Esophagus squamous epithelium (tissue), 5 donors: ENCODE data around the gene DERA. TPM values are rescaled to one million over a fixed set of nuclear protein-coding genes. Genes with fewer than 3 reads are reported as not detected.

Experiments
- DNase-seq: peaks from one replicate; lab custom pipeline; 2025; lab: John Stamatoyannopoulos, UW
- H3K27ac ChIP-seq, 4 donors: fragments of 200-600 bp; sonication (generic); one replicate each; pipeline ENCODE4 v1.5.1; 2016 to 2019; ENCODE audit warnings: mild to moderate bottlenecking in 1 of 4
- H3K27me3 ChIP-seq, 4 donors: fragments of 200-600 bp; sonication (generic); 1 replicate in 3 of 4; 2 replicates in 1 of 4; pipeline versions ENCODE4 v1.5.1 to v1.6.0; 2017 to 2021; ENCODE audit warnings: antibody characterized with exemption in 1 of 4
- H3K36me3 ChIP-seq, 3 donors: fragments of 200-600 bp; sonication (generic); one replicate each; pipeline ENCODE4 v1.5.1; 2016 to 2019
- H3K4me1 ChIP-seq, 3 donors: fragments of 200-600 bp; sonication (generic); one replicate each; pipeline ENCODE4 v1.5.1; 2017 to 2019
- H3K4me3 ChIP-seq, 4 donors: fragments of 200-600 bp; sonication (generic); 1 replicate in 3 of 4; 2 replicates in 1 of 4; pipeline ENCODE4 v1.5.1; 2016 to 2019; ENCODE audit warnings: mild to moderate bottlenecking in 2 of 4, moderate library complexity in 1 of 4
- H3K9me3 ChIP-seq, 3 donors: fragments of 200-600 bp; sonication (generic); one replicate each; pipeline ENCODE4 v1.5.1; 2016 to 2019
- POLR2A ChIP-seq, 4 donors: fragments of 450-650 bp; IDR thresholded peaks; one replicate each; pipeline ENCODE4 v1.6.1; 2017; ENCODE audit warnings: antibody characterized with exemption in 4 of 4, mild to moderate bottlenecking in 4 of 4, moderate library complexity in 3 of 4
- WGBS, 2 donors: methylation state at CpG; one replicate each; pipeline ENCODE4 v1.1.5; 2018; 5-methylcytosine and 5-hydroxymethylcytosine counted together
- intact Hi-C: fragments of 100-400 bp; cut with DNase I; formaldehyde crosslinking; loops from one replicate; pipeline ENCODE4 v1.15.0; 2022
- total RNA-seq, 4 donors: library from RNA; depleted of rRNA; stranded (reverse); fragments of >200 nt; gene quantifications; one replicate each; pipeline ENCODE4 v1.1.0, GENCODE V29; 2016
- TF ChIP-seq, protein P1 (sequence below), 6 experiments: fragments of 450-650 bp in 4 of 6; fragments of 200-600 bp in 2 of 6; sonication (generic) in 2 of 6; IDR thresholded peaks; one replicate each; pipeline ENCODE4 v1.5.1; 2016 to 2019; ENCODE audit warnings: antibody characterized with exemption in 6 of 6, mild to moderate bottlenecking in 4 of 6, moderate library complexity in 4 of 6
- donor health status: DM: yes; HTN: yes; CAD: no.

Gene DERA
- total RNA-seq, 4 donors from 2014 or later: 25.8 to 68.2 (median 41.7) TPM

DNA sequence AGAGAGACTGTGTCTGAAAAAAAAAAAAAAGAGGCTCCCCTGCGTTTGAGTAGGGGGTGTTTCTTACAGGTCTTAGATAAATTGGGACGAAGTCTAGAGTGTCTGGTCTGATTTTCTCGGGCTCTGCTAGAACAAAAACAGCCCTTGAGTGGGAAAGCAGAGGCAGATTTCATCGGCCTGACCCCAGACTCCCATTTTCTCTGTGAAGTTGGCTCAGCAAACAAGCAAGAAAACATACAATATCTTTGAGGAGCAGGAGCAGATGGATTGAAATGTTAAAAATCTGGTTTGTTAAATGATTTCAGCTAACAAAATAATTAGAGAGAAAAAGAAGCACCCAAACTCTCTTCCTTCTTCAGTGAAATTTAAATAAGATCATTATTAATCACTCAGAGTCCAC, 44.1 kb downstream of the DERA start:
- intact Hi-C loops: no loop called here
- Histone ChIP-seq H3K27ac (peak overlapping the region in 1 of 4 donors; percentile 79), H3K27me3 (no peaks in the 10 kb centered on the region), H3K9me3 (no peaks in the 10 kb centered on the region), H3K4me1 (peaks cover 3 to 56% (median 5%) of the 10 kb centered on the region in 3 donors), H3K36me3 (peaks cover 0 to 12% (median 0%) of the 10 kb centered on the region in 3 donors), H3K4me3 (no peak overlapping the region)
- WGBS, 2 donors: 84 to 94% methylated on average over 4 of the region's 4 CpGs
- DNase-seq: no peak
- no peak for TF ChIP-seq POLR2A (IDR thresholded peaks at IDR 0.05)
- TF ChIP-seq, protein P1, sequence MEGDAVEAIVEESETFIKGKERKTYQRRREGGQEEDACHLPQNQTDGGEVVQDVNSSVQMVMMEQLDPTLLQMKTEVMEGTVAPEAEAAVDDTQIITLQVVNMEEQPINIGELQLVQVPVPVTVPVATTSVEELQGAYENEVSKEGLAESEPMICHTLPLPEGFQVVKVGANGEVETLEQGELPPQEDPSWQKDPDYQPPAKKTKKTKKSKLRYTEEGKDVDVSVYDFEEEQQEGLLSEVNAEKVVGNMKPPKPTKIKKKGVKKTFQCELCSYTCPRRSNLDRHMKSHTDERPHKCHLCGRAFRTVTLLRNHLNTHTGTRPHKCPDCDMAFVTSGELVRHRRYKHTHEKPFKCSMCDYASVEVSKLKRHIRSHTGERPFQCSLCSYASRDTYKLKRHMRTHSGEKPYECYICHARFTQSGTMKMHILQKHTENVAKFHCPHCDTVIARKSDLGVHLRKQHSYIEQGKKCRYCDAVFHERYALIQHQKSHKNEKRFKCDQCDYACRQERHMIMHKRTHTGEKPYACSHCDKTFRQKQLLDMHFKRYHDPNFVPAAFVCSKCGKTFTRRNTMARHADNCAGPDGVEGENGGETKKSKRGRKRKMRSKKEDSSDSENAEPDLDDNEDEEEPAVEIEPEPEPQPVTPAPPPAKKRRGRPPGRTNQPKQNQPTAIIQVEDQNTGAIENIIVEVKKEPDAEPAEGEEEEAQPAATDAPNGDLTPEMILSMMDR (IDR thresholded peaks at IDR 0.05): no peak

- 44 to 53% methylated on average over 1 of the region's 1 CpG for WGBS, 2 donors
Measured at GRCh38 chr12:15956010-15956409, 44.9 kb downstream of the DERA start.

GRCh38 chr12:15956413-15957185, 45.5 kb downstream of the DERA start:
- H3K27ac ChIP-seq: peak overlapping the region in 3 of 4 donors; percentile 47 to 79 (median 65)
- no peak for TF ChIP-seq POLR2A (IDR thresholded peaks at IDR 0.05)
- TF ChIP-seq, protein P1 (IDR thresholded peaks at IDR 0.05): no peak
- intact Hi-C loops: no loop called here
- peaks cover 3 to 45% (median 5%) of the 10 kb centered on the region in 3 donors for H3K4me1 ChIP-seq
- no peak overlapping the region for H3K4me3 ChIP-seq
- H3K9me3 ChIP-seq: no peaks in the 10 kb centered on the region
- WGBS, 2 donors: 46 to 66% methylated on average over 6 to 9 of the region's 9 CpGs
- DNase-seq: no peak
- peaks cover 0 to 25% (median under 1%) of the 10 kb centered on the region in 3 donors for H3K36me3 ChIP-seq
- no peaks in the 10 kb centered on the region for H3K27me3 ChIP-seq

More at GRCh38 chr12:15956010-15956409, 44.9 kb downstream of the DERA start:
- peaks cover 3 to 50% (median 5%) of the 10 kb centered on the region in 3 donors for H3K4me1 ChIP-seq
- intact Hi-C loops: no loop called here
- no peak for TF ChIP-seq POLR2A (IDR thresholded peaks at IDR 0.05)
- TF ChIP-seq, protein P1 (IDR thresholded peaks at IDR 0.05): no peak
- no peak overlapping the region for H3K4me3 ChIP-seq
- no peak for DNase-seq
- no peaks in the 10 kb centered on the region for H3K9me3 ChIP-seq
- H3K36me3 ChIP-seq: peaks cover 0 to 20% (median 0%) of the 10 kb centered on the region in 3 donors
- H3K27ac ChIP-seq: peak overlapping the region in 3 of 4 donors; percentile 47 to 79 (median 65)
- H3K27me3 ChIP-seq: no peaks in the 10 kb centered on the region

- Histone ChIP-seq H3K27ac (peak overlapping the region in 1 of 4 donors; percentile 30), H3K4me1 (peaks cover 0 to 9% (median under 1%) of the 10 kb centered on the region in 3 donors), H3K36me3 (peaks cover 4 to 86% (median 7%) of the 10 kb centered on the region in 3 donors), H3K4me3 (no peak overlapping the region), H3K27me3 (no peaks in the 10 kb centered on the region), H3K9me3 (no peaks in the 10 kb centered on the region)
- TF ChIP-seq POLR2A (IDR thresholded peaks at IDR 0.05): no peak
- TF ChIP-seq, protein P1 (IDR thresholded peaks at IDR 0.05): no peak
- DNase-seq: no peak
- intact Hi-C loops: no loop called here
- 67 to 86% methylated on average over 4 of the region's 4 CpGs for WGBS, 2 donors
Measured at GRCh38 chr12:15962760-15963159, 51.6 kb downstream of the DERA start.

DNA sequence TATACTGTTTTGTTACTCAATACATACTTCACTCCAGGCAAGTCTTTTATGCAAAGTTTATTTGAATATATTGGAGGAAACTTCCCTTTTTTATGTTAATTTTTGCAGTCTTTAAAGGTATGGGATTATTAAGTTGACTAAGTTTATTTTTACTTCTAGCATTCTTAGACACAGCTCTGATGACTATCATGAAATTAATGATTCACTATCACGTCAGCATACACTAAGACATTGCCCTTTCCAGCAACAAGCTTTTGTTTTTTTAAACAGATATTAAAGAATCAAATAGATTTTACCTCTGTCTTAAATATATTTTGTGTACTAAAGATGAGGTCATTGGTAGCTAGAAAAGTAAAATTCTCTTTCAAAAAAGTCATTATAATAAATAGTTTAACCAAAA, 52.1 kb downstream of the DERA start:
- TF ChIP-seq POLR2A (IDR thresholded peaks at IDR 0.05): no peak
- TF ChIP-seq, protein P1 (IDR thresholded peaks at IDR 0.05): no peak
- no peaks in the 10 kb centered on the region for H3K9me3 ChIP-seq
- H3K4me1 ChIP-seq: peaks cover 0 to 4% (median 0%) of the 10 kb centered on the region in 3 donors
- H3K4me3 ChIP-seq: no peak overlapping the region
- no peak for DNase-seq
- H3K27ac ChIP-seq: peak overlapping the region in 1 of 4 donors; percentile 30
- no peaks in the 10 kb centered on the region for H3K27me3 ChIP-seq
- WGBS, 2 donors: 36 to 71% methylated on average over 1 of the region's 1 CpG
- peaks cover 4 to 91% (median 7%) of the 10 kb centered on the region in 3 donors for H3K36me3 ChIP-seq
- intact Hi-C loops: no loop called here
